Measurements from ENCODE around the gene TBR1. TPM values are rescaled to one million over a fixed set of nuclear protein-coding genes. Genes with fewer than 3 reads are reported as not detected.

The TBR1 gene
- total RNA-seq = under 1 TPM in 1 of 4 donors, not detected in 3; 0.06 TPM

DNA sequence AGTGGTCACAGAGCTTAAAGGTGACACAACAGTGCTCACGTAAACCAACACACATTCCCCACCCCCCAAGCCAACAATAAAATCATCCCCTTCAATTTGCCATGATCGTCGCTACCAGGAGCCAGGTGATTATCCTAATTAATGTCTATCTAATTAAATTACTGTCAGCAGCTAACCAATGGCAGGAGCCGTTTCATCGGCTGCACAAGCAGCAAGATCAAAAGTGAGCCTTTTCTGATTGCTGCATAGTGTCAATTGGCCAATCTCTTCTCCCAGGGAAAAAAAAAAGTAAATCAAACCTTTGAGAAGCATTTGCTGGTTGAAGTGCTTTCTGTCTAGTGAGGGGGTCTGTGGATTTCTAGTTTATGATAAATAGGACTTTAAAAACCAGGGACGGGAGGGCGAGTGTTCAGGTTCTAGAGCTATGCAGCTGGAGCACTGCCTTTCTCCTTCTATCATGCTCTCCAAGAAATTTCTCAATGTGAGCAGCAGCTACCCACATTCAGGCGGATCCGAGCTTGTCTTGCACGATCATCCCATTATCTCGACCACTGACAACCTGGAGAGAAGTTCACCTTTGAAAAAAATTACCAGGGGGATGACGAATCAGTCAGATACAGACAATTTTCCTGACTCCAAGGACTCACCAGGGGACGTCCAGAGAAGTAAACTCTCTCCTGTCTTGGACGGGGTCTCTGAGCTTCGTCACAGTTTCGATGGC is at the start of gene TBR1:
TSS of gene TBR1 (plus strand) at position 311 of the 721 bp plus-strand sequence. CDS start at position 425, 114 bp downstream.
- no peak for DNase-seq (ENCODE audit: low spot score in 2 of 2)
- intact Hi-C loops (cut with DNase I; ENCODE audit: low total_unique reads) = no loop called here
- WGBS, 2 donors = 5 to 9% methylated on average over 16 of the region's 16 CpGs
- TF ChIP-seq POLR2A (IDR thresholded peaks at IDR 0.05) = no peak
- TF ChIP-seq, protein P1, sequence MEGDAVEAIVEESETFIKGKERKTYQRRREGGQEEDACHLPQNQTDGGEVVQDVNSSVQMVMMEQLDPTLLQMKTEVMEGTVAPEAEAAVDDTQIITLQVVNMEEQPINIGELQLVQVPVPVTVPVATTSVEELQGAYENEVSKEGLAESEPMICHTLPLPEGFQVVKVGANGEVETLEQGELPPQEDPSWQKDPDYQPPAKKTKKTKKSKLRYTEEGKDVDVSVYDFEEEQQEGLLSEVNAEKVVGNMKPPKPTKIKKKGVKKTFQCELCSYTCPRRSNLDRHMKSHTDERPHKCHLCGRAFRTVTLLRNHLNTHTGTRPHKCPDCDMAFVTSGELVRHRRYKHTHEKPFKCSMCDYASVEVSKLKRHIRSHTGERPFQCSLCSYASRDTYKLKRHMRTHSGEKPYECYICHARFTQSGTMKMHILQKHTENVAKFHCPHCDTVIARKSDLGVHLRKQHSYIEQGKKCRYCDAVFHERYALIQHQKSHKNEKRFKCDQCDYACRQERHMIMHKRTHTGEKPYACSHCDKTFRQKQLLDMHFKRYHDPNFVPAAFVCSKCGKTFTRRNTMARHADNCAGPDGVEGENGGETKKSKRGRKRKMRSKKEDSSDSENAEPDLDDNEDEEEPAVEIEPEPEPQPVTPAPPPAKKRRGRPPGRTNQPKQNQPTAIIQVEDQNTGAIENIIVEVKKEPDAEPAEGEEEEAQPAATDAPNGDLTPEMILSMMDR (IDR thresholded peaks at IDR 0.05) = no peak
- no peak within 1 kb of the TSS for H3K4me3 ChIP-seq (ENCODE audit: low read depth, poor library complexity, severe bottlenecking)

GRCh38 chr2:161367675-161368074 is 48.4 kb upstream of the TBR1 start:
- DNase-seq (ENCODE audit: low spot score in 2 of 2) = no peak
- WGBS, 2 donors = 78 to 83% methylated on average over 3 of the region's 3 CpGs
- no peak for TF ChIP-seq POLR2A (IDR thresholded peaks at IDR 0.05)
- TF ChIP-seq, protein P1 (IDR thresholded peaks at IDR 0.05) = no peak
- no peak overlapping the region for H3K4me3 ChIP-seq (ENCODE audit: low read depth, poor library complexity, severe bottlenecking)
- intact Hi-C loops (cut with DNase I; ENCODE audit: low total_unique reads) = no loop called here

DNA sequence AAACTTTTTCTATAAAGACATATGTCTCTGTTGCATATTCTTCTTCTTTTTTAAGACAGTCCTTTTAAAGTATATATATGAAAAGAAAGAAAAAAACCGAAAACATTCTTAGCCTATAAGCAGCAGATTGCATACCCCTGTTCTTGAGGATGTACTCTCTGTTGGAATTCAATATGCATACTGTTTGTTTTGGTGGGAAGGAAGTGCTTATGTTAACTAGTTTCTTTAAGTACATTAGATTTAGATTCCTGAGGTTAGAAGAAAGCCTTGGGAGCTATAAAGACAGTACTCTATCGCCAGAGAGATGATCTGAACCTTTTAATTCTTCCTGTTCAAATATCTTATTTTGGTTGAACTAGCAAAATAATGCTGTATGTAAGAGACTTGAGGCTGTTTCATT is 46.8 kb upstream of the TBR1 start:
- 85 to 89% methylated on average over 2 of the region's 2 CpGs for whole genome bisulfite sequencing, 2 donors
- no peak for TF ChIP-seq POLR2A (IDR thresholded peaks at IDR 0.05)
- TF ChIP-seq, protein P1 (IDR thresholded peaks at IDR 0.05) = no peak
- H3K4me3 ChIP-seq (ENCODE audit: low read depth, poor library complexity, severe bottlenecking) = no peak overlapping the region
- DNase-seq (ENCODE audit: low spot score in 2 of 2) = no peak
- intact Hi-C loops (cut with DNase I; ENCODE audit: low total_unique reads) = no loop called here

DNA sequence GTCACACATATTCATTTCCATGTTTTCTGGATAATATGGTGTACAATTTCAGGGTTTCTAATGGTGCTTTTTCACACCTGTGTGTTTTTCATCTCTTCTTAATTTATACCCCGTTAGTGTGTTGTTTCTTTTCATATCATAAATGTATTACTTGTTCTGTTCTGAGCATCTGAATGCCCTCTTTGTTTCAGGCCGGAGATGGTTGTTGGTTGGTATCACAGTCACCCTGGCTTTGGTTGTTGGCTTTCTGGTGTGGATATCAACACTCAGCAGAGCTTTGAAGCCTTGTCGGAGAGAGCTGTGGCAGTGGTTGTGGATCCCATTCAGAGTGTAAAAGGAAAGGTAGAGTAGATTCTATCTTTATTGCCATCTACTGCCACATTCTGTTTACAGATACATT is 45.1 kb upstream of the TBR1 start:
- no peak overlapping the region for H3K4me3 ChIP-seq (ENCODE audit: low read depth, poor library complexity, severe bottlenecking)
- WGBS, 2 donors = 76 to 83% methylated on average over 3 of the region's 3 CpGs
- no peak for DNase-seq (ENCODE audit: low spot score in 2 of 2)
- TF ChIP-seq, protein P1 (IDR thresholded peaks at IDR 0.05) = no peak
- no peak for TF ChIP-seq POLR2A (IDR thresholded peaks at IDR 0.05)
- intact Hi-C loops (cut with DNase I; ENCODE audit: low total_unique reads) = no loop called here

DNA sequence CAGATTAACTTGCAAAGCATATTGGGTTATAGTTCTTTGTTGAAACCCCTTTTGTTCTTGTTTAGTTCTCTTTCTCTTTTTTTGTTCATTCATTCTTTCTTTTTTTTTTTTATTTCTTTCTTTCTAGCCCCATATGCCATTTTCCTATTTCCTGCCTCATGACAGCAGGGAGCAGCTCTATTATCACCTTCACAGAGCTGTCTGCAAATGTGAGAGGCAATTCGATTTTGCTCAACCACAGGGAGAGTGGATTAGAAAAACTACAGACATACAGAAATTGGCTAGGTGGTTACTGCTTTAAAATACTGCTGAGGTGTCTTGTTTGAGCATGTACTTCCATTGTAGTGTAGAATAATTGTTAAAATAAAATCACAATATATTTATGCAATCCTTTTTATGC is 44.2 kb upstream of the TBR1 start:
- TF ChIP-seq, protein P1 (IDR thresholded peaks at IDR 0.05) = no peak
- TF ChIP-seq POLR2A (IDR thresholded peaks at IDR 0.05) = no peak
- H3K4me3 ChIP-seq (ENCODE audit: low read depth, poor library complexity, severe bottlenecking) = no peak overlapping the region
- DNase-seq (ENCODE audit: low spot score in 2 of 2) = no peak
- intact Hi-C loops (cut with DNase I; ENCODE audit: low total_unique reads) = no loop called here
- 35 to 44% methylated on average over 1 of the region's 1 CpG for WGBS, 2 donors

DNA sequence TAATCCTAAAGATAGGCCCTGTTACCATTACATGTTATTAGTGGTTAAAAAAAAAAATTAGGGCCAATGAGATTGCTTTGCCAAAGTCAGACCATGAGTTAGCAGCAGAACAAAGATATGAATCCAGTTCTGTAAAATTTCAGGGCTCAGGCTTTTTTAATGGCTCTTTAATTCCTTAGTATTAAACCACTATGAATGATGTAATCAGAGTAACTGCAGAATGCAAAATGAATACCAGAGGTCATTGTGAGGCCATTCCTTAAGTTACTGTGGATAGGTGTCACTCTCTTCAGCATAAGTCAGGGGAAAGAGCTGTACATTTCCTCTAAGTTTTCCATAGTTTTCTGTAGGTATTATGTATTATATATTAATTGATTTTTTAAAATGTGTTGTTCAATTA is 42.2 kb upstream of the TBR1 start:
- H3K4me3 ChIP-seq (ENCODE audit: low read depth, poor library complexity, severe bottlenecking) = no peak overlapping the region
- DNase-seq (ENCODE audit: low spot score in 2 of 2) = no peak
- TF ChIP-seq, protein P1 (IDR thresholded peaks at IDR 0.05) = no peak
- TF ChIP-seq POLR2A (IDR thresholded peaks at IDR 0.05) = no peak
- intact Hi-C loops (cut with DNase I; ENCODE audit: low total_unique reads) = no loop called here

Data from lower leg skin (tissue), 4 donors.